ENCODE measurements around the gene MUC5B.

DNA sequence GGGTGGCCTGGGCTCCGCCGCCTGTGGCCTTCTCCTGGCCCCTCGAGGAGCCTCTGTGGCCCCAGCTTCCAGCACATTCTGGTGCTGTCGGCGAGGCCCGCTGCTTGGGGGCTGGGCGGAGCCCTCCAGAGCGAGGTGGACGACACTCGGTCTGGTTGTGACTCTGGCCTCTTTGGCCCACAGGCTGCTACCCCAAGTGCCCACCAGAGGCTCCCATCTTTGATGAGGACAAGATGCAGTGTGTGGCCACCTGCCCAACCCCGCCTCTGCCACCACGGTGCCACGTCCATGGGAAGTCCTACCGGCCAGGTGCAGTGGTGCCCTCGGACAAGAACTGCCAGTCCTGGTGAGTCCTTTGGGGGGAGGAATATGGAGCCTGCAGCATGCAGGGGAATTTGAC lies 42.7 kb upstream of the MUC5B start:
- TF ChIP-seq, protein P1, sequence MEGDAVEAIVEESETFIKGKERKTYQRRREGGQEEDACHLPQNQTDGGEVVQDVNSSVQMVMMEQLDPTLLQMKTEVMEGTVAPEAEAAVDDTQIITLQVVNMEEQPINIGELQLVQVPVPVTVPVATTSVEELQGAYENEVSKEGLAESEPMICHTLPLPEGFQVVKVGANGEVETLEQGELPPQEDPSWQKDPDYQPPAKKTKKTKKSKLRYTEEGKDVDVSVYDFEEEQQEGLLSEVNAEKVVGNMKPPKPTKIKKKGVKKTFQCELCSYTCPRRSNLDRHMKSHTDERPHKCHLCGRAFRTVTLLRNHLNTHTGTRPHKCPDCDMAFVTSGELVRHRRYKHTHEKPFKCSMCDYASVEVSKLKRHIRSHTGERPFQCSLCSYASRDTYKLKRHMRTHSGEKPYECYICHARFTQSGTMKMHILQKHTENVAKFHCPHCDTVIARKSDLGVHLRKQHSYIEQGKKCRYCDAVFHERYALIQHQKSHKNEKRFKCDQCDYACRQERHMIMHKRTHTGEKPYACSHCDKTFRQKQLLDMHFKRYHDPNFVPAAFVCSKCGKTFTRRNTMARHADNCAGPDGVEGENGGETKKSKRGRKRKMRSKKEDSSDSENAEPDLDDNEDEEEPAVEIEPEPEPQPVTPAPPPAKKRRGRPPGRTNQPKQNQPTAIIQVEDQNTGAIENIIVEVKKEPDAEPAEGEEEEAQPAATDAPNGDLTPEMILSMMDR (IDR thresholded peaks at IDR 0.05), result no peak
- TF ChIP-seq POLR2A (IDR thresholded peaks at IDR 0.05), result no peak

Measured in heart left ventricle (tissue), 13 donors.